Measurements from ENCODE around the gene LENEP.

The LENEP gene

DNA sequence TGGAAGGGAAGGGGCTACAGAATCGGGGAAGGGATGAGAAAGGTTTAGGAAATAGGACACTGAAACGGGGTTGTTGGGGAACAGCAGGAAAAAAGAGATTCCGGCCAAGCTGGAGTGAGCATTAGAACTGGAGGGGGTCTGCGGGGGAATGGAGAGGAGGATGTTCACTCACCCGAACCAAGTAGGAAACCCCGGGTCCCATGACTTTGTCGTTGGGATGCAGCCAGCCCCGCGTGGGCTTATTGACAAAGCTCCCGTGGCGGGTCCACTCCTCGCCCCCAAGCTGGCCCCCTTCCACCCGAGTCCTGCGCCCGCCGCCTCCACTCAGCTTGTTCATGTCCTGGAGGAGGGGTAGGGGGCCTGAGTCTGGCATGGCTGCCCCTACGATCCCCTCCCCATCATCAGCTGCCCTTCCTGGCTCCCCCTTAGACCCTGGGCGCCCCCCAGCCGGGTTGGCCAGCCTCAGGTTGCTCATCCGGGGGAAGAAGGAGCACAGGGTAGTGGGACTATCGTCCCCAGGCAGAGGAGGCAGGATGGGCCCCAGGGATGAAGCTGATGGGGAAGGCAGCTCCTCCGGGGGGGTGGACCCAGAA, 23.4 kb upstream of the LENEP start:
- Histone ChIP-seq H3K27ac (ENCODE audit: low read length) (no peak overlapping the region), H3K36me3 (ENCODE audit: control insufficient read depth, insufficient read depth, low read length) (peaks cover 11% of the 10 kb centered on the region), H3K27me3 (ENCODE audit: control insufficient read depth, insufficient read depth, low read length) (no peaks in the 10 kb centered on the region), H3K4me3 (ENCODE audit: low read length) (peak overlapping the region; percentile 38), H3K4me1 (ENCODE audit: control insufficient read depth, insufficient read depth, low read length) (peaks cover 10% of the 10 kb centered on the region), H3K9me3 (ENCODE audit: control insufficient read depth, insufficient read depth, low read length) (no peaks in the 10 kb centered on the region)
- DNase-seq (ENCODE audit: low read depth, low spot score): no peak
- WGBS (ENCODE audit: insufficient coverage, insufficient read length): no CpG with 5 or more reads among the region's 22 CpGs

DNA sequence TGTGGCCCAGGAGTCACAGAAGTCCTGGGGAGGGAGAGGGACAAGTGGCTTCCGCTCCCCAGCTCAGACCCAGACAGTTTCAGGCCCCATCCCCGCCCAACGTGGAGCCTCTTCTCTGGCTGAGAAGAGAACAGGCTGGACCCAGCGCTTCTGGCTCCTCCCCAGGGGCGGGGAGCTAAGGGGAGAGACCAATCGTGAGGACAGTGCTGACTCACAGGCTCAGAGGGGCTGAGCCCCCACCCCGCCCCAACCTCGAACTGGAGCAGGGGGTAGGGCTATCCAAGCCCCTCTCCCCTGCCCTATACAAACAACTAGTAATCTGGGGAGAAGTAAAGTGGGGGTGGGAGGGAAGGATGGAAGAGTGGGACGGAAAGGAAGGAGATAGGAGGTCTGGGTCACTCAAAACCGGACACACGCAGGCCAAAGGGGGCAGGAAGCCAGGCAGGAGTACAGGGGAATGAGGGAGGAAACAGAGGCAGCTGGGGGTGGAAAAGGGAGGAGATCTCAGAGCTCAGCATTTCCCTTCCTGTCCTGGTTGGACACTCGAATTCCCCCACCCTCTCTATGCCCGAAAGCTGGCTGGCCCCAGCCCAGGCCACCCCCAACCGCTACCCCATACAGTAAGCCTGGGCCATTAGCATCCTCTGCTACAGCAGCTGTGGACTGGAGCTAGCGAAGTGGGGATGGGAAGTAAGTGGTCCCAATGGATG, 22.6 kb upstream of the LENEP start, which contains the start of gene SHC1:
SHC1 (minus strand) TSS at position 117 of the 710 bp plus-strand sequence. CDS start 221 bp downstream, outside the sequence.
- H3K4me3 ChIP-seq (ENCODE audit: low read length): peak within 1 kb of the TSS; percentile 38
- no CpG with 5 or more reads among the region's 15 CpGs for WGBS (ENCODE audit: insufficient coverage, insufficient read length)
- DNase-seq (ENCODE audit: low read depth, low spot score): no peak

DNA sequence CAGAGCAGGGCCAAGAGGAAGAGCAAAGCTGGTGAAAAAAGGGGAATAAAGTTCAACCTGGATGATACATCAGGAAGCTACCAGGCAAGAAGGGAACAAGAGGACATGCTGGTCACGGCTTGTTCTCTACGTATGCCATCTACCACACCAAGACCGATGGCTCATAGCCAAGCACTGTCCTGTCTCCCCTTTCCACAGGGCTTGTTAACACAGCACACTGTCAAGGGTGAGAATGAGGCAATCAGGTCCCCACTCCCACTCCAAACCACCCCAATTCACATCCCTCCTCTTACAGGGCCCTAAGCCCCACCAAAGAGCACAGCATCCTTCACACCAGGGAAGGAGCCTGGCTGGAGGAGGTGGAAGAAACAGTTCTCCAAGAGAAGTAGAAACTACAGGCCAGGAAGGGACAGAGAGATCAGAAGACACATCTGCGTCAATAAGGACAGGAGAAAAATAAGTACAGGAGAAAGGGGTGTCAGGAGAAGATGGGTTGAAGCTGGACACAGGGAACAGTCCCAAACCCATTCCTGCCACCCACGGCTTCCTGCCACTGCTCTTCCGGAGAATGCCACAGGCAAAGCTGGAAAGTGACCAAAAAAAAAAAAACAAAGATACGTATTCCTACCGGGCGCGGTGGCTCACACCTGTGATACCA, 21.9 kb upstream of the LENEP start:
- Histone ChIP-seq H3K9me3 (ENCODE audit: control insufficient read depth, insufficient read depth, low read length) (no peaks in the 10 kb centered on the region), H3K27me3 (ENCODE audit: control insufficient read depth, insufficient read depth, low read length) (no peaks in the 10 kb centered on the region), H3K4me1 (ENCODE audit: control insufficient read depth, insufficient read depth, low read length) (peaks cover 10% of the 10 kb centered on the region), H3K36me3 (ENCODE audit: control insufficient read depth, insufficient read depth, low read length) (peaks cover 5% of the 10 kb centered on the region), H3K4me3 (ENCODE audit: low read length) (peak overlapping the region; percentile 38; the same call in 1 of the 2 replicates), H3K27ac (ENCODE audit: low read length) (peak overlapping the region; percentile 38)
- DNase-seq (ENCODE audit: low read depth, low spot score): no peak
- no CpG with 5 or more reads among the region's 10 CpGs for WGBS (ENCODE audit: insufficient coverage, insufficient read length)

More for the DNA sequence above, 22.6 kb upstream of the LENEP start, which contains the start of gene SHC1:
- Histone ChIP-seq H3K27me3 (ENCODE audit: control insufficient read depth, insufficient read depth, low read length) (no peaks in the 10 kb centered on the region), H3K36me3 (ENCODE audit: control insufficient read depth, insufficient read depth, low read length) (peaks cover 5% of the 10 kb centered on the region), H3K9me3 (ENCODE audit: control insufficient read depth, insufficient read depth, low read length) (no peaks in the 10 kb centered on the region), H3K27ac (ENCODE audit: low read length) (peak within 1 kb of the TSS; percentile 38), H3K4me1 (ENCODE audit: control insufficient read depth, insufficient read depth, low read length) (peaks cover 10% of the 10 kb centered on the region)

DNA sequence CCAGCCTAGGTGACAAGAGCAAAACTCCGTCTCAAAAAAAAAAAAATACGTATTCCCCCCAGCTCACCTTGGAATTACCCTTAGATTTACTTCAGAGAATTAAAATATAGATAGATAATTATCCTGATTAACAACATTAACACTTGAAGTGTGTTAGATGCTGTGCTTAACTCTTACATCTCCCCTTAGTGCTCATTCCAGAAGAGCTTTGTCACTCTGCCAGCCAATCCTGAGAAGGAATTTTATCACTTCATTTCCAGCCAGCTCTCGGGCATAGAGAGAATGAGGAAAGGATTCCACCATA, 21.2 kb upstream of the LENEP start:
- WGBS (ENCODE audit: insufficient coverage, insufficient read length): no CpG with 5 or more reads among the region's 3 CpGs
- peak overlapping the region; percentile 5; the same call in 1 of the 2 replicates for H3K4me3 ChIP-seq (ENCODE audit: low read length)

DNA sequence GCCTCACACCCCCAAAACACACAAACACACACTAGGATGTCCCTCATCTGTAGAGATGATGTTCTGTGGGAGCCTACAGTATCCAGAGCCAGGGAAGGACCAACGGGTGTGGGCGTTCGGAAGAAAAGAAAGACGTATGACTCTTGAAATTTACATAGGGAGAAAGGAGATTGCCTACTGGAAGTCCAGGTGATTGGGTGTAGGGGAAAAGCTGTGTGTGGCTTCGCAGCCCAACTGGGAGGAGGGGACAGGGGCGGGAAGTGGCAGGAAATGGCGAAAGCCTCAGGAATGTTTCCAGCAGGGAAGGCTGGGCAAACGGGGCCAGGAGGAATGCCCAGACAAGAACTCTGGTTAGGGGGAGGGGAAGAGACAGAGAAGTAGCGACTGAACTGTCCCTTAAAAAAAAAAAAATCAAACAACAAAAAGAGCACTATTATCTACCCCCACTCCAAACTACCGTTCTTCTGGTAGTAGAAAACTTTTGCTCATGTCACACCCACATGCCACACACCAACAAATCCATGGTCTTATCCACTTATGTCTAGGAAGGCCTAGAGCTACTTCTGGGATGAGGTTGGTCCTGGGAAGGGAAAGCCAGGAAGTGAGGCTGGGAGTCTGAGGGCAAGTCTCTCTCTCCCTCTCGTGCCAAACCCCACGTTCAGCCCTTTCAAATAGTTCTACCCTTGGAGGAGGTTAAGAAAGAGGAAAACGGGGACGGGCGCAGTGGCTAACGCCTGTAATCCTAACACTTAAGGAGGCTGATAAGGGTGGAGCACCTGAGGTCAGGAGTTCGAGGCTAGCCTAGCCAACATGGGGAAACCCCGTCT, 20.7 kb upstream of the LENEP start:
- peaks cover 10% of the 10 kb centered on the region for H3K4me1 ChIP-seq (ENCODE audit: control insufficient read depth, insufficient read depth, low read length)
- no CpG with 5 or more reads among the region's 18 CpGs for WGBS (ENCODE audit: insufficient coverage, insufficient read length)
- H3K4me3 ChIP-seq (ENCODE audit: low read length): peak overlapping the region; percentile 16; the same call in 1 of the 2 replicates
- peak; percentile 94 for DNase-seq (ENCODE audit: low read depth, low spot score)
- H3K27ac ChIP-seq (ENCODE audit: low read length): peak overlapping the region; percentile 78
- no peaks in the 10 kb centered on the region for H3K27me3 ChIP-seq (ENCODE audit: control insufficient read depth, insufficient read depth, low read length)
- no peaks in the 10 kb centered on the region for H3K9me3 ChIP-seq (ENCODE audit: control insufficient read depth, insufficient read depth, low read length)
- H3K36me3 ChIP-seq (ENCODE audit: control insufficient read depth, insufficient read depth, low read length): peaks cover under 1% of the 10 kb centered on the region

More for the DNA sequence above, 21.2 kb upstream of the LENEP start:
- H3K9me3 ChIP-seq (ENCODE audit: control insufficient read depth, insufficient read depth, low read length): no peaks in the 10 kb centered on the region
- no peaks in the 10 kb centered on the region for H3K27me3 ChIP-seq (ENCODE audit: control insufficient read depth, insufficient read depth, low read length)
- no peak for DNase-seq (ENCODE audit: low read depth, low spot score)
- peaks cover 10% of the 10 kb centered on the region for H3K4me1 ChIP-seq (ENCODE audit: control insufficient read depth, insufficient read depth, low read length)
- peak overlapping the region; percentile 78 for H3K27ac ChIP-seq (ENCODE audit: low read length)
- peaks cover 5% of the 10 kb centered on the region for H3K36me3 ChIP-seq (ENCODE audit: control insufficient read depth, insufficient read depth, low read length)

DNA sequence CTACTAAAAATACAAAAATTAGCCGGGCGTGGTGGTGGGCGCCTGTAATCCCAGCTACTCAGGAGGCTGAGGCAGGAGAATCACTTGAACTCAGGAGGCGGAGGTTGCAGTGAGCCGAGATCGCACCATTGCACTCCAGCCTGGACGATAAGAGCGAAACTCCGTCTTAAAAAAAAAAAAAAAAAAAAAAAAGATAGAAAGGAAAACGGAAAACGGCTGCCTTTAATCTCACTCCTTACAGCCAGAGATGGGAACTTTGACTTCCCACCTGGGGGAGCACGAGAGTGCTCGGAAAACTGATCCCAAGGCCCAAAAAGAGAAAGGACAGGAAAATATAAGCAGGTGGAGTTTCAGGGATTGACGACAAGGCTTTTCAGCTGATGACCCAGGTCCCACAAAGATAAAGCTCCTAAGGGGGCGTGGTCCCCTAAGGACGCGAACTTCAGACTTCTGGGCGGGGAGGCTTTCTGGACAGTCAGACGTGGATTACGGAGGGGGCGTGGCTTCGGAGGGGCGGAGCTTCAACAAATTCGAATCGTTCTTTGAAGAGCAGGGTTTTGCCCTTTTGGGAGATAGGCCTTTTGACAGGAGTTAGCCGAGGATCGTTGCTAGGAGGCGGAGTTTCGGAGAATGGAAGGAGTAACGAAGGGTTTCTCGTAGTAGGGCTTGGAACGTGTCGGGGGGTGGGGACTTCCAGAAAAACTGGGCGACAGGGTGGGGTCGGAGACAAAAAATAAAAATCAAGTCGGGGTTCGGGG, 19.9 kb upstream of the LENEP start:
- peak overlapping the region; percentile 70 for H3K27ac ChIP-seq (ENCODE audit: low read length)
- WGBS (ENCODE audit: insufficient coverage, insufficient read length): no CpG with 5 or more reads among the region's 37 CpGs
- H3K27me3 ChIP-seq (ENCODE audit: control insufficient read depth, insufficient read depth, low read length): no peaks in the 10 kb centered on the region
- H3K4me1 ChIP-seq (ENCODE audit: control insufficient read depth, insufficient read depth, low read length): peaks cover 10% of the 10 kb centered on the region
- peak; percentile 98 for DNase-seq (ENCODE audit: low read depth, low spot score)
- no peaks in the 10 kb centered on the region; the same call in 1 of the 2 replicates for H3K36me3 ChIP-seq (ENCODE audit: control insufficient read depth, insufficient read depth, low read length)
- peak overlapping the region; percentile 83; the same call in 1 of the 2 replicates for H3K4me3 ChIP-seq (ENCODE audit: low read length)
- no peaks in the 10 kb centered on the region for H3K9me3 ChIP-seq (ENCODE audit: control insufficient read depth, insufficient read depth, low read length)

DNA sequence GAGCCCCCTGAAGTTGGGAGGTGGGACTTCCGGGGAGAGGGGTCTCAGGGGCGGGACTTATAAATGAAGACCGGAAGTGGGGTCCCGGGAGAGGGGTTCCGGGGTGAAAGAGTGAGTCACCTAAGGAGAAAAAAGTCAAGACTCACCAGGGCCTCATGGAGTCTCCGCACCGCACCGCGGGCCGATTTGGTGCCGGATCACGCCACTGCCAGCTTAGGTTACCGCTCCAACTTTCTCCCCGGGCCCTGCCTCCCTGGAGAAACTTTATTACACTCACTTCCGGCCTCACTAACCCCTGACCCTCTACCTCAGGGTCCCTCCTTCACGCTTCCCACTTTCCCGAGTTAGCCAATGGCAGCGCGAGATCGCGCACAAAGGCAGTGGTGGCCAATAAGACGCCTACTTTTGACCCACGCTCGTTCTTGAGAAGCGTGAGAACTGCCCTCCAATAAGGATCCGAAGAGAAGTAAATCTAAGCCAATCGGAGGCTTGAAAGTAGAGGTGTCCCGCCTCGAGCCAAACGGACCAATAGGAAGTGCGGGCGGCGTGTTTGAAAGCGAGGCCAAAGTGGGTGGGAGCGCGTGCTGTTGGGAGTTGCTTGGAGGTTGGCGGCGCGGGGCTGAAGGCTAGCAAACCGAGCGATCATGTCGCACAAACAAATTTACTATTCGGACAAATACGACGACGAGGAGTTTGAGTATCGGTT, 19.1 kb upstream of the LENEP start, which contains the start of gene CKS1B:
CKS1B (plus strand) TSS at position 580 of the 706 bp plus-strand sequence; CDS start at position 645, 65 bp downstream.
- DNase-seq (ENCODE audit: low read depth, low spot score): peak; percentile 99
- H3K9me3 ChIP-seq (ENCODE audit: control insufficient read depth, insufficient read depth, low read length): no peaks in the 10 kb centered on the region

DNA sequence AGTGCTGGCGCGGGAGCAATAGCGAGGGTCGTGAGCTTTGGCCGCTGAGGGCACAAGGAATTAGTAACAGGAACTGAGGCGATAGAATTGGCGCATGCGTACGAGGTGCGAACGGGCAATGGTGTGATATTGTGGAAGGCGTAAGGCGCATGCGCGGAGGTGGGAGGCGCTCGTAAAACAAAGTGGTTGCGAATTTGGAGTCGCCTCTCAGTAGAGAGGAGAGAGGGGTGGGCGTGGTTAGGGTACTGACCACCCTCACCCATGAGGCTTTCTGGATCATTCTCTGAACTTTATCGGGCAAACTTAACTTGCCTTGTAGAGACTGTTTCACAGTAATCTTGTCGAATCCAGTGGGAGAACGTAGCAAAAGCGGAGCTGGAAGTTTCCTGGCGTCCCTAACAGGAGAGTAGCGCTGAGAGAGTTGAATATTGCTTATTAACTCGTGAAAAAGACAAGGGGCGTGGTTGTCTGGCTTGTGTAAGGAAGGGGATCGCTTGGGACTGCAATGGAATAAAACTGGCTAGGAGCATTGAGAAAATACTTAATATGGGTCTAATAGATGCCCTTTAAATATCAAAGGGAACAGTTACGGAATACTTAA, 18.5 kb upstream of the LENEP start:
- H3K27ac ChIP-seq (ENCODE audit: low read length): peak overlapping the region; percentile 6
- H3K9me3 ChIP-seq (ENCODE audit: control insufficient read depth, insufficient read depth, low read length): no peaks in the 10 kb centered on the region
- no peak for DNase-seq (ENCODE audit: low read depth, low spot score)
- peak overlapping the region; percentile 82 for H3K4me3 ChIP-seq (ENCODE audit: low read length)
- peaks cover 8% of the 10 kb centered on the region; the same call in 1 of the 2 replicates for H3K4me1 ChIP-seq (ENCODE audit: control insufficient read depth, insufficient read depth, low read length)
- no CpG with 5 or more reads among the region's 30 CpGs for WGBS (ENCODE audit: insufficient coverage, insufficient read length)
- H3K27me3 ChIP-seq (ENCODE audit: control insufficient read depth, insufficient read depth, low read length): no peaks in the 10 kb centered on the region
- peaks cover 6% of the 10 kb centered on the region; the same call in 1 of the 2 replicates for H3K36me3 ChIP-seq (ENCODE audit: control insufficient read depth, insufficient read depth, low read length)

More for the DNA sequence above, 19.1 kb upstream of the LENEP start, which contains the start of gene CKS1B:
- peak within 1 kb of the TSS; percentile 6 for H3K27ac ChIP-seq (ENCODE audit: low read length)
- no peaks in the 10 kb centered on the region for H3K27me3 ChIP-seq (ENCODE audit: control insufficient read depth, insufficient read depth, low read length)
- WGBS (ENCODE audit: insufficient coverage, insufficient read length): no CpG with 5 or more reads among the region's 47 CpGs
- H3K4me3 ChIP-seq (ENCODE audit: low read length): peak within 1 kb of the TSS; percentile 83
- peaks cover under 1% of the 10 kb centered on the region; the same call in 1 of the 2 replicates for H3K36me3 ChIP-seq (ENCODE audit: control insufficient read depth, insufficient read depth, low read length)
- peaks cover 8% of the 10 kb centered on the region; the same call in 1 of the 2 replicates for H3K4me1 ChIP-seq (ENCODE audit: control insufficient read depth, insufficient read depth, low read length)
